NCI-H748 (cell line): ENCODE results near the gene MTFR1L.

Experiments
- DNase-seq: peaks from one replicate; lab custom pipeline; 2025; ENCODE audit not compliant: unreplicated experiment; lab: John Stamatoyannopoulos, UW

MTFR1L gene

GRCh38 chr1:25819491-25820246 is at the start of gene MTFR1L:
Gene MTFR1L, plus strand, starts transcription at chr1:25819954. Its CDS starts 3,151 bp downstream, at chr1:25823105.
- DNase-seq = peak; percentile 83

GRCh38 chr1:25770541-25771220 is 49.1 kb upstream of the MTFR1L start:
- DNase-seq = no peak

- no peak for DNase-seq
Measured at GRCh38 chr1:25771221-25772114, 48.3 kb upstream of the MTFR1L start.

GRCh38 chr1:25772164-25772563 is 47.6 kb upstream of the MTFR1L start:
- DNase-seq = no peak

- DNase-seq = no peak
Measured at GRCh38 chr1:25772692-25773245, 47.0 kb upstream of the MTFR1L start.

- DNase-seq = no peak
Measured at GRCh38 chr1:25773441-25774125, 46.2 kb upstream of the MTFR1L start.

- no peak for DNase-seq
Measured at GRCh38 chr1:25774206-25774803, 45.4 kb upstream of the MTFR1L start.

GRCh38 chr1:25774921-25775771 is 44.6 kb upstream of the MTFR1L start:
- no peak for DNase-seq

- peak; percentile 11 for DNase-seq
Measured at GRCh38 chr1:25779388-25779787, 40.4 kb upstream of the MTFR1L start.

GRCh38 chr1:25779894-25780293 is 39.9 kb upstream of the MTFR1L start:
- no peak for DNase-seq

GRCh38 chr1:25780318-25781129 is 39.2 kb upstream of the MTFR1L start:
- peak; percentile 23 for DNase-seq

- no peak for DNase-seq
Measured at GRCh38 chr1:25781130-25781433, 38.7 kb upstream of the MTFR1L start.

- no peak for DNase-seq
Measured at GRCh38 chr1:25782608-25783201, 37.0 kb upstream of the MTFR1L start.

GRCh38 chr1:25784575-25785051 is 35.1 kb upstream of the MTFR1L start:
- DNase-seq = no peak

GRCh38 chr1:25785333-25786067 is 34.3 kb upstream of the MTFR1L start:
- no peak for DNase-seq

GRCh38 chr1:25786887-25787759 is 32.6 kb upstream of the MTFR1L start:
- no peak for DNase-seq
